ENCODE data around the gene STAMBP.

DNA sequence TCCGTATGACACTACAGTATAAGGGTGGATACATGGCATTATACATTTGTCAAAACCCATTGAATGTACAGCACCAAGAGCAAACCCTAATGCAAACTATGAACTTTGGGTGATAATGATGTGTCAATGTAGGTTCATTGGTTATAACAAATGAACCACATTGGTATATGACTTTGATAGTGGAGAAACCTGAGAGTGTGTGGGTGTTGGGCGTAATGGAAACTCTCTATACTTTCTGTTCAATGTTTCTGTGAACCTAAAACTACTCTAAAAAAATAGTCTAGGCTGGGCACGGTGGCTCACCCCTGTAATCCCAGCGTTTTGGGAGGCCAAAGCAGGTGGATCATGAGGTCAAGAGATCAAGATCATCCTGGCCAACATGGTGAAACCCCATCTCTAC lies 57.6 kb downstream of the STAMBP start:
- no peak for TF ChIP-seq EP300 (IDR thresholded peaks at IDR 0.05)
- TF ChIP-seq, protein P1, sequence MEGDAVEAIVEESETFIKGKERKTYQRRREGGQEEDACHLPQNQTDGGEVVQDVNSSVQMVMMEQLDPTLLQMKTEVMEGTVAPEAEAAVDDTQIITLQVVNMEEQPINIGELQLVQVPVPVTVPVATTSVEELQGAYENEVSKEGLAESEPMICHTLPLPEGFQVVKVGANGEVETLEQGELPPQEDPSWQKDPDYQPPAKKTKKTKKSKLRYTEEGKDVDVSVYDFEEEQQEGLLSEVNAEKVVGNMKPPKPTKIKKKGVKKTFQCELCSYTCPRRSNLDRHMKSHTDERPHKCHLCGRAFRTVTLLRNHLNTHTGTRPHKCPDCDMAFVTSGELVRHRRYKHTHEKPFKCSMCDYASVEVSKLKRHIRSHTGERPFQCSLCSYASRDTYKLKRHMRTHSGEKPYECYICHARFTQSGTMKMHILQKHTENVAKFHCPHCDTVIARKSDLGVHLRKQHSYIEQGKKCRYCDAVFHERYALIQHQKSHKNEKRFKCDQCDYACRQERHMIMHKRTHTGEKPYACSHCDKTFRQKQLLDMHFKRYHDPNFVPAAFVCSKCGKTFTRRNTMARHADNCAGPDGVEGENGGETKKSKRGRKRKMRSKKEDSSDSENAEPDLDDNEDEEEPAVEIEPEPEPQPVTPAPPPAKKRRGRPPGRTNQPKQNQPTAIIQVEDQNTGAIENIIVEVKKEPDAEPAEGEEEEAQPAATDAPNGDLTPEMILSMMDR (IDR thresholded peaks at IDR 0.05) = no peak
- no peak for TF ChIP-seq POLR2A (IDR thresholded peaks at IDR 0.05)

Data from suprapubic skin (tissue), 3 donors.